Naive B cell (primary cell): ENCODE measurements around the gene CYP27B1. TPM values are rescaled to one million over a fixed set of nuclear protein-coding genes. Genes with fewer than 3 reads are reported as not detected.

ENCODE experiments used
- ATAC-seq, 2 donors: fragments of 150-1000 bp; cut with Tn5 transposase; 2 replicates each; pipeline ENCODE4 v1.10.0; 2021; ENCODE audit warnings: low read depth in 2 of 2, mild to moderate bottlenecking in 2 of 2, moderate library complexity in 2 of 2
- DNase-seq: peaks from one replicate; pipeline ENCODE4 v3.0.0; 2022
- H3K27ac Mint-ChIP-seq, 6 donors: one replicate each; pipeline ENCODE4 v1.8.0; 2020 to 2022; ENCODE audit warnings: mild to moderate bottlenecking in 6 of 6, mixed read lengths in 6 of 6, moderate library complexity in 5 of 6, inconsistent platforms in 2 of 6
- H3K27me3 Mint-ChIP-seq, 3 donors: one replicate each; pipeline ENCODE4 v1.8.0; 2021 to 2022; ENCODE audit warnings: mixed read lengths in 3 of 3, mild to moderate bottlenecking in 1 of 3
- H3K36me3 Mint-ChIP-seq, 2 donors: one replicate each; pipeline ENCODE4 v1.8.0; 2020 to 2022; ENCODE audit warnings: mixed read lengths in 2 of 2, inconsistent platforms in 1 of 2, mild to moderate bottlenecking in 1 of 2
- H3K4me1 Mint-ChIP-seq, 3 donors: one replicate each; pipeline ENCODE4 v1.8.0; 2020 to 2022; ENCODE audit warnings: mixed read lengths in 3 of 3, inconsistent platforms in 1 of 3, mild to moderate bottlenecking in 1 of 3, moderate library complexity in 1 of 3
- H3K4me3 Mint-ChIP-seq, 8 donors: one replicate each; pipeline ENCODE4 v1.8.0; 2020 to 2022; ENCODE audit warnings: mild to moderate bottlenecking in 8 of 8, mixed read lengths in 8 of 8, moderate library complexity in 8 of 8, inconsistent platforms in 2 of 8
- H3K9me3 Mint-ChIP-seq, 7 donors: one replicate each; pipeline ENCODE4 v1.8.0; 2020 to 2022; ENCODE audit warnings: mixed read lengths in 7 of 7, mild to moderate bottlenecking in 5 of 7, inconsistent platforms in 2 of 7, moderate library complexity in 1 of 7
- polyA plus RNA-seq, 6 donors: library from polyadenylated mRNA; unstranded; fragments of 300-500 nt; fragmentation: Illumina TruSeq; gene quantifications; one replicate each; pipeline ENCODE4 v1.2.3, GENCODE V29; 2021; ENCODE audit warnings: low read depth in 6 of 6

CYP27B1 gene
- polyA plus RNA-seq, 6 donors from 2014 or later, result 0.09 to 0.58 (median 0.31) TPM; not detected in 3

DNA sequence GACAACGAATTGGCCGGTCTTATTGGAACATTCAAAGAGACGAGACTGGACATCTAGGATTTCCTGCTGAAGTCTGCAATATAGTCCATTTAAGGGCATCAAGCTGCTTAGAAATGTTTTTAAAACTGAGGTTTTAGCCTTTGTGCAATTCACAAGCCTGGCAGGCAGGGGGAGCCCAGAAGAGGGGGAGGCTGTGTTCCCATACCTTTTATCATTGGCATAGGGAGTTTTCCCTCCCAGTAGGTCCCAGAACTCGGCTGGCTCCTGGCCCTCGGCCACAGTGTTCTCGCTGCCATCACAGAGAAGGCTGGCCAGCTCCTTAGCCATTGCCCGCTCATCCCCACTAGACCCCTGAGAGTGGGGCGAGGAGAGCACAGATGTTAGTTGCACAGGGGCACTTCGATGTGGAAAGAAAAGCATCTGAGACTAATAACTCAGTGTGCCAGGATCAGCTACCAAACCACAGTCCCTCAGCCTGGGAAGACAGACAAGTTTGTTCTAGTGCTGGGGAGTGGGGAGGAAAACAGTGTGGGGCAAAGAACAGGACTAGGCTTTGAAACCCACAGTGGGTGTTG lies 36.5 kb upstream of the CYP27B1 start:
- no peaks in the 10 kb centered on the region for H3K9me3 Mint-ChIP-seq
- peak in 1 of 2 donors; percentile 28 for ATAC-seq
- peaks cover 5% of the 10 kb centered on the region in 2 donors for H3K36me3 Mint-ChIP-seq
- peak overlapping the region in 1 of 6 donors; percentile 21 for H3K27ac Mint-ChIP-seq
- no peak overlapping the region for H3K4me3 Mint-ChIP-seq
- H3K4me1 Mint-ChIP-seq, result no peaks in the 10 kb centered on the region
- DNase-seq, result peak; percentile 14
- H3K27me3 Mint-ChIP-seq, result no peaks in the 10 kb centered on the region

GRCh38 chr12:57802607-57803006 lies 35.7 kb upstream of the CYP27B1 start:
- H3K4me1 Mint-ChIP-seq, result no peaks in the 10 kb centered on the region
- DNase-seq (no peak), ATAC-seq (no peak)
- no peaks in the 10 kb centered on the region for H3K27me3 Mint-ChIP-seq
- no peaks in the 10 kb centered on the region for H3K9me3 Mint-ChIP-seq
- H3K36me3 Mint-ChIP-seq, result peaks cover 5% of the 10 kb centered on the region in 2 donors
- H3K4me3 Mint-ChIP-seq, result no peak overlapping the region
- H3K27ac Mint-ChIP-seq, result peak overlapping the region in 4 of 6 donors; percentile 11 to 67 (median 52)

DNA sequence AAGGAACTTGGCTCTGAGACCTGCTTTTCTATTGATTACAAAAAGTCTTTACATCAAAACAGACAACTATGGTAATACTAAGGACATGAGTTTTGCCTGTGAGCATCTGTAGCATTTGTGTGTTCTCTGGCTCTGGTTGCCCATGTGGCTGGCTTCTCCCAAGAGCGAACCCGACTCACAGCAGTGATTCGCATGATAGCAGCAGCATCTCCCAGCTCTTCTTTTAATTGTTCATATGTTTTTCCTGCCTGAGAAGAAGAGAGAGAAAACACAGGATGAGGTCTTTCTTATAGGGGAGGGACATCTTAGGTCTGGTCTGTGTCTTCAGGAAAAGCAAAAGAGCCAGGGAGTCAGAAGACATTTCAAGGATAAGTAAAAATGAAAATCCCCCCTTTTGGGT lies 34.1 kb upstream of the CYP27B1 start:
- H3K27ac Mint-ChIP-seq, result peak overlapping the region in 1 of 6 donors; percentile 52
- ATAC-seq (no peak), DNase-seq (no peak)
- peaks cover 0 to 1% (median 0%) of the 10 kb centered on the region in 3 donors for H3K4me1 Mint-ChIP-seq
- H3K9me3 Mint-ChIP-seq, result no peaks in the 10 kb centered on the region
- no peaks in the 10 kb centered on the region for H3K27me3 Mint-ChIP-seq
- H3K4me3 Mint-ChIP-seq, result no peak overlapping the region
- H3K36me3 Mint-ChIP-seq, result peaks cover 10% of the 10 kb centered on the region in 2 donors

- Mint-ChIP-seq H3K27me3 (no peaks in the 10 kb centered on the region), H3K27ac (peak overlapping the region in 3 of 6 donors; percentile 12 to 70 (median 13)), H3K36me3 (peaks cover 13 to 19% of the 10 kb centered on the region in 2 donors), H3K4me1 (peaks cover 0 to 3% (median 0%) of the 10 kb centered on the region in 3 donors), H3K9me3 (no peaks in the 10 kb centered on the region), H3K4me3 (no peak overlapping the region)
- ATAC-seq (no peak), DNase-seq (no peak)
Observed at GRCh38 chr12:57797933-57798332, 31.1 kb upstream of the CYP27B1 start.

DNA sequence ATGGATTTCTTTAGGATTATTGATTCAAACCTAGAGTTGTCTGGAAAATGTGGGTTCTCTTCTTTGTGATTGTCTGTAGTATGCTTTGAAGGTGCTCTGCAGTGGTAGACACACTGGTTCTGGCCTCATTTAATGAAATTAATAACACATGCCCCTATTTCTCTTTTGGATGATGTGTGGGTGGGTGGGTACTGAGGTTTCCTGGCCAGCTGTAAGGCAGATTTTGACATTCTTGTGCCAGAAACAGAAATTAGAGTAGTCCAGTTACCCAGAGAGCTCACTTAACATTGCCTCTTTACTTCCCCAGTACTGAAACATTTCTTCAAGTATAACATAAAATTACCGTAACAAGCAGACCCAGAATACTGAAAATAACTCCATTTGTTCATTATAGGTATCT lies 30.1 kb upstream of the CYP27B1 start:
- Mint-ChIP-seq H3K27ac (no peak overlapping the region), H3K27me3 (no peaks in the 10 kb centered on the region), H3K36me3 (peaks cover 11 to 23% of the 10 kb centered on the region in 2 donors), H3K4me1 (peaks cover 0 to 3% (median 0%) of the 10 kb centered on the region in 3 donors), H3K4me3 (no peak overlapping the region), H3K9me3 (no peaks in the 10 kb centered on the region)
- no peak for DNase-seq
- ATAC-seq, result no peak

GRCh38 chr12:57795354-57795753 lies 28.5 kb upstream of the CYP27B1 start:
- ATAC-seq (no peak), DNase-seq (no peak)
- peaks cover 0 to 3% (median 0%) of the 10 kb centered on the region in 3 donors for H3K4me1 Mint-ChIP-seq
- H3K9me3 Mint-ChIP-seq, result no peaks in the 10 kb centered on the region
- no peak overlapping the region for H3K4me3 Mint-ChIP-seq
- no peak overlapping the region for H3K27ac Mint-ChIP-seq
- H3K27me3 Mint-ChIP-seq, result no peaks in the 10 kb centered on the region
- H3K36me3 Mint-ChIP-seq, result peaks cover 15 to 23% of the 10 kb centered on the region in 2 donors

GRCh38 chr12:57793920-57794319 lies 27.0 kb upstream of the CYP27B1 start:
- peaks cover 0 to 3% (median 0%) of the 10 kb centered on the region in 3 donors for H3K4me1 Mint-ChIP-seq
- H3K36me3 Mint-ChIP-seq, result peaks cover 15 to 18% of the 10 kb centered on the region in 2 donors
- H3K4me3 Mint-ChIP-seq, result no peak overlapping the region
- ATAC-seq (no peak), DNase-seq (no peak)
- H3K27ac Mint-ChIP-seq, result peak overlapping the region in 1 of 6 donors; percentile 28
- no peaks in the 10 kb centered on the region for H3K9me3 Mint-ChIP-seq
- no peaks in the 10 kb centered on the region for H3K27me3 Mint-ChIP-seq

DNA sequence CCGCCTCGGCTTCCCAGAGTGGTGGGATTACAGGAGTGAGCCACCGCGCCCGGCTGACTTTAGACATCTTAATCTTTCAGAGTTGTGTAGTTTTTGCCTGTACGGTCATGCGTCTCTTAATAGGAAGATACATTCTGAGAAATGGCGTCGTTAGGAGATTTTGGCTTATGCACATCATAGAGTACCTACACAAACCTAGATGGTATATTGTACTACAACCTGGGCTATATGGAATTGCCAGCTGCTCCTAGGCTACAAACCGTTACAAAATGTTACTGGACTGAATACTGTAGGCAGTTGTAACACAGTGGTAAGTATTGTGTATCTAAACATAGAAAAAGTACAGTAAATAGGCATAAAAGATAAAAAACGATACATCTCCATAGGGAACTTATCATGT lies 17.0 kb upstream of the CYP27B1 start:
- Mint-ChIP-seq H3K36me3 (no peaks in the 10 kb centered on the region), H3K27ac (peak overlapping the region in 3 of 6 donors; percentile 15 to 66 (median 52)), H3K9me3 (no peaks in the 10 kb centered on the region), H3K4me3 (peak overlapping the region; percentile 64 to 100 (median 87)), H3K27me3 (no peaks in the 10 kb centered on the region), H3K4me1 (peaks cover 16 to 32% (median 21%) of the 10 kb centered on the region in 3 donors)
- DNase-seq, result no peak
- no peak for ATAC-seq

GRCh38 chr12:57783466-57783801 lies 16.6 kb upstream of the CYP27B1 start:
- ATAC-seq (no peak), DNase-seq (no peak)
- no peaks in the 10 kb centered on the region for H3K36me3 Mint-ChIP-seq
- H3K4me3 Mint-ChIP-seq, result peak overlapping the region; percentile 92 to 100 (median 100)
- H3K27me3 Mint-ChIP-seq, result no peaks in the 10 kb centered on the region
- peaks cover 16 to 32% (median 21%) of the 10 kb centered on the region in 3 donors for H3K4me1 Mint-ChIP-seq
- H3K27ac Mint-ChIP-seq, result peak overlapping the region in 2 of 6 donors; percentile 96 to 97
- no peaks in the 10 kb centered on the region for H3K9me3 Mint-ChIP-seq

DNA sequence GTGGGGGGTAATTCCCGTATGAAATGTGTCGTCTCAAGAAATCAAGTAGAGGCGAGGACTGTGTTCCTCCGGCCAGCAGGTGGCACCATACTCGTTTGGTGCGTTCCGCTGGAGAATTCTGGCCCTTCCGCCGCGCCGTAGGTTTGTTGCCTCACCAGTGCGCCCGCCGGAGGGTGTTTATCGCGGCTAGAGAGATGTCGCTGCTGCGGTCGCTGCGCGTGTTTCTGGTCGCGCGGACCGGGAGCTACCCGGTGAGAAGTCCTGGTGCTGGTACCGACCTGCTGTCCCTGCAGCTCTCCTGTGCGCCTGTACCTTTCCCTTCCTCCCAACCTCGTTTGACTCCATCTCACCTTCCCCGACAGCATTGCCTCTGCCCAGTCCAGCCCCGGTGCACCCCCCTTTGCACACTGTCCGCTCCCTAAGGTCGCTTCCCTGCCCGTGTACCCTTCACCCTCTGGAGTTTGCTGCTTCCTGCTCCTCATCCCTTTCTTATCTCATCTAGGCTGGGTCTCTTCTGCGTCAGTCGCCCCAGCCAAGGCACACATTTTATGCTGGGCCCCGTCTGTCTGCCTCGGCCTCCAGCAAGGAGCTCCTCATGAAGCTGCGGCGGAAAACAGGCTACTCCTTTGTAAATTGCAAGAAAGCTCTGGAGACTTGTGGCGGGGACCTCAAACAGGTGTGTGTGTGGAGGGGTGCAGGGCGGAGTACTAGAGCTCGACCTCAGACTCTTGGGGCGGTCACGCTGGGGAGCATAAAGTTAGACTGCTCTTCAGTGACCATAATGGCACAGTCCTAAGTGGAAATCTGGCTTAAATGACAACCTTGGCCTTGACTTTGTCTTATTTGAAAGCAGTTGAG lies 16.0 kb upstream of the CYP27B1 start, which contains the start of gene TSFM:
Gene TSFM, plus strand, starts transcription at position 180 of the 858 bp plus-strand sequence. Its CDS starts 15 bp downstream, at position 195.
- peaks cover 16 to 32% (median 21%) of the 10 kb centered on the region in 3 donors for H3K4me1 Mint-ChIP-seq
- peak; percentile 87 to 95 for ATAC-seq
- no peaks in the 10 kb centered on the region for H3K9me3 Mint-ChIP-seq
- H3K27me3 Mint-ChIP-seq, result no peaks in the 10 kb centered on the region
- peak; percentile 93 for DNase-seq
- peak within 1 kb of the TSS; percentile 96 to 99 (median 96) for H3K27ac Mint-ChIP-seq
- peak within 1 kb of the TSS; percentile 92 to 100 (median 100) for H3K4me3 Mint-ChIP-seq
- H3K36me3 Mint-ChIP-seq, result no peaks in the 10 kb centered on the region

GRCh38 chr12:57782243-57782607 lies 15.3 kb upstream of the CYP27B1 start:
- peaks cover 16 to 32% (median 21%) of the 10 kb centered on the region in 3 donors for H3K4me1 Mint-ChIP-seq
- H3K9me3 Mint-ChIP-seq, result no peaks in the 10 kb centered on the region
- H3K27ac Mint-ChIP-seq, result peak overlapping the region in 5 of 6 donors; percentile 96 to 99 (median 97)
- ATAC-seq (no peak), DNase-seq (no peak)
- peak overlapping the region in 7 of 8 donors; percentile 92 to 100 (median 100) for H3K4me3 Mint-ChIP-seq
- no peaks in the 10 kb centered on the region for H3K27me3 Mint-ChIP-seq
- no peaks in the 10 kb centered on the region for H3K36me3 Mint-ChIP-seq

DNA sequence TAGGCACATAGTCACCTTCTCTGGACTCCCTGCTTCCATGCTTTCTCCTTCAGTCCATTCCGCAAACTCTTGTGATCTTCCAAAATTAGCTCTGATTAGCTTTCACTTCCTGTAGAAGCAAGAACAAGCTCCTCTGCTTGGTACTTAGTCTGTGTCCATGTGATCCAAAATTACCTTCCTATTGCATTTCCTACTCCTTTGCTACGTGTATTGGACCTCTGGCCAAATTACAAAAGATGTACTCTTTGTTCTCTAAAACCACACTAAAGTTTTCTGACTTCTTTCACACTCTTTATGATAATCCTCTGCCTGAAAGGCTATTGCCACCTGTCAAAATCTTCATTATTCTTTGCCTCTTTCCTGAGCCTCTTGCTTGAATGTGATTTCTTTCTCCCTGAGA lies 14.9 kb upstream of the CYP27B1 start:
- Mint-ChIP-seq H3K4me3 (peak overlapping the region in 1 of 8 donors; percentile 100), H3K36me3 (no peaks in the 10 kb centered on the region), H3K4me1 (peaks cover 16 to 32% (median 21%) of the 10 kb centered on the region in 3 donors), H3K9me3 (no peaks in the 10 kb centered on the region), H3K27ac (peak overlapping the region in 3 of 6 donors; percentile 1 to 96 (median 8)), H3K27me3 (no peaks in the 10 kb centered on the region)
- no peak for ATAC-seq
- no peak for DNase-seq

DNA sequence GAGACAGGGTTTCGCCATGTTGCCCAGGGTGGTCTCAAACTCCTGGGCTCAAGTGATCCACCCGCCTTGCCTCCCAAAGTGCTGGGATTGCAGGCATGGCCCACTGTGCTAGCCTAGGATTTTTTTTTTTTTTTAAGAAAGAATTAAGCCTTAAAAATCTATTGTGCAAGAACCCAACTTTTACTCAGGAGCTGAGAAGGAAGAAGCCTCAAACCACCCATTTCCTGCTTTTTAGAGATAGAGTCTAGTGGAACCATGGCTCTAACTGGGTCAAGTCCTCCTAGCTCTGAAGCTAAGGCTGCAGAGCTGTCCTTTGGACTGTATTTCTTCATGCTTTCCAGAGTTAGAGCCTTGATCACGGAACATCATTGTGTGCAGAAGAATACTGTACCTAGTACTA lies 14.4 kb upstream of the CYP27B1 start:
- H3K36me3 Mint-ChIP-seq, result no peaks in the 10 kb centered on the region
- DNase-seq (no peak), ATAC-seq (no peak)
- H3K27me3 Mint-ChIP-seq, result no peaks in the 10 kb centered on the region
- no peaks in the 10 kb centered on the region for H3K9me3 Mint-ChIP-seq
- peak overlapping the region in 1 of 8 donors; percentile 100 for H3K4me3 Mint-ChIP-seq
- H3K27ac Mint-ChIP-seq, result peak overlapping the region in 1 of 6 donors; percentile 96
- H3K4me1 Mint-ChIP-seq, result peaks cover 16 to 27% (median 21%) of the 10 kb centered on the region in 3 donors
